Measurements from ENCODE around the gene ZNF778. TPM values are rescaled to one million over a fixed set of nuclear protein-coding genes. Genes with fewer than 3 reads are reported as not detected.

ZNF778 gene
- total RNA-seq, 2 experiments from 2014 or later = 3.5 to 3.6 TPM

- Mint-ChIP-seq H3K27ac (no peak overlapping the region), H3K9me3 (no peaks in the 10 kb centered on the region), H3K4me1 (ENCODE audit: low read depth) (peaks cover 2% of the 10 kb centered on the region), H3K27me3 (ENCODE audit: low read depth) (no peaks in the 10 kb centered on the region), H3K4me3 (no peak overlapping the region), H3K36me3 (ENCODE audit: low read depth) (peaks cover 17% of the 10 kb centered on the region)
- DNase-seq = no peak
- CTCF ChIA-PET = interaction anchor here (0.6 to 1.2 kb wide), 2 partner anchors 9 to 469 kb away, joined by 3 read pairs; no protein-coding TSS in a partner anchor
- intact Hi-C loops (cut with micrococcal nuclease) = no loop called here
Observed at GRCh38 chr16:89281829-89282228, 64.3 kb downstream of the ZNF778 start.

- no peak for DNase-seq
- CTCF ChIA-PET = interaction anchor here (1.2 kb wide), 1 partner anchor 9 kb away, joined by 3 read pairs; no protein-coding TSS in a partner anchor
- H3K27me3 Mint-ChIP-seq (ENCODE audit: low read depth) = no peaks in the 10 kb centered on the region
- no peaks in the 10 kb centered on the region for H3K9me3 Mint-ChIP-seq
- H3K36me3 Mint-ChIP-seq (ENCODE audit: low read depth) = peaks cover 16% of the 10 kb centered on the region
- no peak overlapping the region for H3K27ac Mint-ChIP-seq
- intact Hi-C loops (cut with micrococcal nuclease) = no loop called here
- no peaks in the 10 kb centered on the region for H3K4me1 Mint-ChIP-seq (ENCODE audit: low read depth)
- no peak overlapping the region for H3K4me3 Mint-ChIP-seq
Observed at GRCh38 chr16:89282523-89282922, 65.0 kb downstream of the ZNF778 start.

GRCh38 chr16:89283449-89283848 is 65.9 kb downstream of the ZNF778 start:
- no peaks in the 10 kb centered on the region for H3K4me1 Mint-ChIP-seq (ENCODE audit: low read depth)
- CTCF ChIA-PET = no interaction called here
- H3K4me3 Mint-ChIP-seq = no peak overlapping the region
- H3K27ac Mint-ChIP-seq = no peak overlapping the region
- intact Hi-C loops (cut with micrococcal nuclease) = no loop called here
- no peak for DNase-seq
- H3K27me3 Mint-ChIP-seq (ENCODE audit: low read depth) = no peaks in the 10 kb centered on the region
- no peaks in the 10 kb centered on the region for H3K9me3 Mint-ChIP-seq
- H3K36me3 Mint-ChIP-seq (ENCODE audit: low read depth) = peaks cover 21% of the 10 kb centered on the region

- Mint-ChIP-seq H3K4me1 (ENCODE audit: low read depth) (peaks cover 2% of the 10 kb centered on the region), H3K27me3 (ENCODE audit: low read depth) (no peaks in the 10 kb centered on the region), H3K4me3 (no peak overlapping the region), H3K27ac (no peak overlapping the region), H3K36me3 (ENCODE audit: low read depth) (peaks cover 18% of the 10 kb centered on the region), H3K9me3 (no peaks in the 10 kb centered on the region)
- intact Hi-C loops (cut with micrococcal nuclease) = loop anchor here (5.0 kb wide), 1 partner anchor 43 kb away; no protein-coding TSS in a partner anchor
- no peak for DNase-seq
- CTCF ChIA-PET = interaction anchor here (0.6 kb wide), 1 partner anchor 24 kb away, joined by 3 read pairs; no protein-coding TSS in a partner anchor
Observed at GRCh38 chr16:89285381-89285780, 67.9 kb downstream of the ZNF778 start.

- Mint-ChIP-seq H3K4me1 (ENCODE audit: low read depth) (peaks cover 2% of the 10 kb centered on the region), H3K4me3 (no peak overlapping the region), H3K9me3 (no peaks in the 10 kb centered on the region), H3K27ac (no peak overlapping the region), H3K27me3 (ENCODE audit: low read depth) (no peaks in the 10 kb centered on the region), H3K36me3 (ENCODE audit: low read depth) (peaks cover 15% of the 10 kb centered on the region)
- no peak for DNase-seq
- CTCF ChIA-PET = interaction anchor here (0.6 kb wide), 2 partner anchors 15 to 24 kb away, joined by 3 read pairs; no protein-coding TSS in a partner anchor
- intact Hi-C loops (cut with micrococcal nuclease) = loop anchor here (5.0 kb wide), 1 partner anchor 44 kb away; no protein-coding TSS in a partner anchor
Observed at GRCh38 chr16:89286096-89286495, 68.6 kb downstream of the ZNF778 start.

Other genes with a start within 250 kb of the ZNF778 start
- not detected for gene CBFA2T3, start 240.5 kb upstream of the ZNF778 start, total RNA-seq
- 10 to 100 TPM; 26.1 to 26.7 TPM for gene ACSF3, start 123.9 kb upstream of the ZNF778 start, total RNA-seq
- gene CDH15, start 46.0 kb upstream of the ZNF778 start, total RNA-seq = not detected
- gene SLC22A31, start 17.2 kb upstream of the ZNF778 start, total RNA-seq = under 1 TPM; 0.31 to 0.64 TPM